WTC11 (cell line): ENCODE results near the gene ACTRT3.

Experiments
- FOXJ3 ChIP-seq: sonication (generic); formaldehyde crosslinking; IDR thresholded peaks from 2 replicates; pipeline ENCODE4 v1.9.0; 2021; ENCODE audit warnings: missing genetic modification reagents, mild to moderate bottlenecking, borderline replicate concordance
- FOXP1 ChIP-seq: sonication (generic); formaldehyde crosslinking; IDR thresholded peaks from 2 replicates; pipeline ENCODE4 v1.8.0; 2022; ENCODE audit warnings: missing genetic modification reagents, mild to moderate bottlenecking, moderate library complexity, borderline replicate concordance
- JUN ChIP-seq: sonication (generic); formaldehyde crosslinking; IDR thresholded peaks from 2 replicates; pipeline ENCODE4 v1.8.0; 2023; ENCODE audit warnings: mild to moderate bottlenecking, missing genetic modification reagents
- NFE2L1 ChIP-seq: sonication (generic); formaldehyde crosslinking; IDR thresholded peaks from 2 replicates; pipeline ENCODE4 v1.8.1; 2023; ENCODE audit warnings: missing genetic modification reagents
- SOX15 ChIP-seq: fragments of 250-450 bp; sonication (Bioruptor Pico); IDR thresholded peaks from 2 replicates; pipeline ENCODE4 v1.9.0; 2021; ENCODE audit warnings: mild to moderate bottlenecking
- TF ChIP-seq, protein P1 (sequence below): sonication (generic); formaldehyde crosslinking; IDR thresholded peaks from 2 replicates; pipeline ENCODE4 v1.8.0; 2022; ENCODE audit warnings: mild to moderate bottlenecking, missing genetic modification reagents
- TF ChIP-seq, protein P2 (sequence below): fragments of 250-450 bp; sonication (Bioruptor Pico); conservative IDR thresholded peaks from 2 replicates; pipeline ENCODE4 v1.9.0; 2021; ENCODE audit warnings: mild to moderate bottlenecking
- TF ChIP-seq, protein P3 (sequence below): sonication (generic); formaldehyde crosslinking; IDR thresholded peaks from 2 replicates; pipeline ENCODE4 v1.8.0; 2022; ENCODE audit warnings: missing genetic modification reagents
- TF ChIP-seq, protein P4 (sequence below): sonication (generic); formaldehyde crosslinking; IDR thresholded peaks from 2 replicates; pipeline ENCODE4 v1.8.1; 2023; ENCODE audit warnings: mild to moderate bottlenecking, moderate library complexity, missing genetic modification reagents
- TF ChIP-seq, protein P5 (sequence below): fragments of 200-600 bp; IDR thresholded peaks from 2 replicates; pipeline ENCODE4 v1.8.0; 2022; ENCODE audit warnings: antibody characterized with exemption
- TF ChIP-seq, protein P6 (sequence below): sonication (generic); formaldehyde crosslinking; IDR thresholded peaks from 2 replicates; pipeline ENCODE4 v1.8.0; 2023; ENCODE audit warnings: mild to moderate bottlenecking, missing genetic modification reagents
- TF ChIP-seq, protein P7 (sequence below): sonication (generic); formaldehyde crosslinking; conservative IDR thresholded peaks from 2 replicates; pipeline ENCODE4 v1.8.1; 2023; ENCODE audit warnings: mild to moderate bottlenecking, low read depth, missing genetic modification reagents, moderate library complexity

DNA sequence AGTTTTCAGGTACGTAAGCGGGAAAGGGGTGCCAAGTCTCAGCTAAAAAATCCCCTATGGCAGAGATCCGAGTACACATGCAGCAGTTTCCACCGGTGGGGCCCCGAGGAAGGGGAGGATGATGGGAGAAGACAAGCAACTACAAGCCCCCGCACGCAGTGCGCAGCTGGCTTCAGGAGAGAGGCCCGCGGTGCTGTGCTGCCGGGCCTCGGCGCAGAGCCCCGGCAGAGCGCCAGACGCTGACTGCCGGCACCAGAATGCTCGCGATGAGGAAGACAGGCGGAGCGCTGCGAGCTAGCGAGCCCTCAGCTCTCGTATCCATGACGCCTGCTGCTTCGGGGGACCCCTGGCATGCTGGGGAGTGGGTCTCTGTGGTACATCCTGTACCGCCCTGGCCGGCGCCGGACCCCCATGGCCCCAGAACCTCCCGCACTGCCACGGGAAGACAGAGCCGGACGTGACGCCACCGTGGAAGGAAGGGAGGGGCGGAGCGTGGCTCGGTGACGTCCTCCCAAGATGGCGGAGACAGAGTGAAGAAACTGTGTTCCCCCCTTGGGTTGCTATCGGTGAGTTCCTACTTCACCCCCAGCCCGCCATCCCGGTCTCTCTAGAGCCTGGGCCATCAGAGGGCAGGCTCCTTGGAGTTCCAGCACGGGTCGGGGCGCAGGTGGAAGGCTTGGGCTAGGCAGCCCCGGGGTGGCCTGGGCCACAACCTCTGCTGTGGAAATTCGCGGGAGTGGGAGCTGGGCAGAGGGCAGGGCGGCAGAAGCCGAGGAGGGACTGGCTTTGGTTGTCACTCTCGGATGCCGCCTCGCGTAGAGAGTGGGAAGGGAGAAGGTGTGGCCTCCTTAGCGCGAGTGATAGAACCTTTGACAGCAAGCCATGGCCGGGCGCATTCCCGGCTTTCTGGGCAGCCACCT lies 3.8 kb upstream of the ACTRT3 start, which contains the start of gene MYNN:
- TF ChIP-seq, protein P1, sequence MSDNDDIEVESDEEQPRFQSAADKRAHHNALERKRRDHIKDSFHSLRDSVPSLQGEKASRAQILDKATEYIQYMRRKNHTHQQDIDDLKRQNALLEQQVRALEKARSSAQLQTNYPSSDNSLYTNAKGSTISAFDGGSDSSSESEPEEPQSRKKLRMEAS (CRISPR knock-in tag), result peak; percentile 43
- TF ChIP-seq FOXP1 (CRISPR knock-in tag), result peak; percentile 69; the same call in 1 of the 2 replicates
- TF ChIP-seq, protein P2, sequence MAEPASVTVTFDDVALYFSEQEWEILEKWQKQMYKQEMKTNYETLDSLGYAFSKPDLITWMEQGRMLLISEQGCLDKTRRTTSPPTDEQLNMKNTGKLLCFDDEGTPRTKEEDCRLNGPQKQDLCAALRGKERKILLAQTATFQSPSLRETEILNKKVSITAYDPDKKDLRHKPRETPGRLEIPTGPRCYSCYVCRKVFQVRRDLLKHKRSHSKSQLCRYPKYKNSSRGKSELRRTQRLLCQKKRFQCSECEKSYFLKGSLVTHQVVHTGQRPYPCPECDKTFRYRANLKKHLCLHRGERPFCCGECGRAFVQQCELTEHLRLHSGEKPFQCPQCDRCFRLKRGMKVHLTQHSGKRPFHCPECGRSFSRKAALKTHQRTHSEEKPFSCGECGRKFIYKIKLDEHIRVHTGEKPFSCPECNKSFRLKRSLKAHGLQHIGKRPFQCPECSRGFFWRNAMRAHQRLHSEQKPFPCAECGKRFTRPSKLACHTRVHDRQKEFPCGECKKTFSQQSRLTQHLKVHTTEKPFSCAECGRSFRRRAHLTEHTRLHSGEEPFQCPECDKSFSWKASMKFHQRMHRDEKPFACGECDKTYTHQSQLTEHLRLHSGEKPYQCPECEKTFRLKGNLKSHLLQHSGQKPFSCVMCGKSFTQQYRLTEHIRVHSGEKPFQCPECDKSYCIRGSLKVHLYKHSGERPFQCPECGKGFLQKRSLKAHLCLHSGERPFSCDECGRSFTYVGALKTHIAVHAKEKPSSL (CRISPR knock-in tag), result no peak
- TF ChIP-seq, protein P3, sequence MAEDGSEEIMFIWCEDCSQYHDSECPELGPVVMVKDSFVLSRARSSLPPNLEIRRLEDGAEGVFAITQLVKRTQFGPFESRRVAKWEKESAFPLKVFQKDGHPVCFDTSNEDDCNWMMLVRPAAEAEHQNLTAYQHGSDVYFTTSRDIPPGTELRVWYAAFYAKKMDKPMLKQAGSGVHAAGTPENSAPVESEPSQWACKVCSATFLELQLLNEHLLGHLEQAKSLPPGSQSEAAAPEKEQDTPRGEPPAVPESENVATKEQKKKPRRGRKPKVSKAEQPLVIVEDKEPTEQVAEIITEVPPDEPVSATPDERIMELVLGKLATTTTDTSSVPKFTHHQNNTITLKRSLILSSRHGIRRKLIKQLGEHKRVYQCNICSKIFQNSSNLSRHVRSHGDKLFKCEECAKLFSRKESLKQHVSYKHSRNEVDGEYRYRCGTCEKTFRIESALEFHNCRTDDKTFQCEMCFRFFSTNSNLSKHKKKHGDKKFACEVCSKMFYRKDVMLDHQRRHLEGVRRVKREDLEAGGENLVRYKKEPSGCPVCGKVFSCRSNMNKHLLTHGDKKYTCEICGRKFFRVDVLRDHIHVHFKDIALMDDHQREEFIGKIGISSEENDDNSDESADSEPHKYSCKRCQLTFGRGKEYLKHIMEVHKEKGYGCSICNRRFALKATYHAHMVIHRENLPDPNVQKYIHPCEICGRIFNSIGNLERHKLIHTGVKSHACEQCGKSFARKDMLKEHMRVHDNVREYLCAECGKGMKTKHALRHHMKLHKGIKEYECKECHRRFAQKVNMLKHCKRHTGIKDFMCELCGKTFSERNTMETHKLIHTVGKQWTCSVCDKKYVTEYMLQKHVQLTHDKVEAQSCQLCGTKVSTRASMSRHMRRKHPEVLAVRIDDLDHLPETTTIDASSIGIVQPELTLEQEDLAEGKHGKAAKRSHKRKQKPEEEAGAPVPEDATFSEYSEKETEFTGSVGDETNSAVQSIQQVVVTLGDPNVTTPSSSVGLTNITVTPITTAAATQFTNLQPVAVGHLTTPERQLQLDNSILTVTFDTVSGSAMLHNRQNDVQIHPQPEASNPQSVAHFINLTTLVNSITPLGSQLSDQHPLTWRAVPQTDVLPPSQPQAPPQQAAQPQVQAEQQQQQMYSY (CRISPR knock-in tag), result no peak
- TF ChIP-seq, protein P4, sequence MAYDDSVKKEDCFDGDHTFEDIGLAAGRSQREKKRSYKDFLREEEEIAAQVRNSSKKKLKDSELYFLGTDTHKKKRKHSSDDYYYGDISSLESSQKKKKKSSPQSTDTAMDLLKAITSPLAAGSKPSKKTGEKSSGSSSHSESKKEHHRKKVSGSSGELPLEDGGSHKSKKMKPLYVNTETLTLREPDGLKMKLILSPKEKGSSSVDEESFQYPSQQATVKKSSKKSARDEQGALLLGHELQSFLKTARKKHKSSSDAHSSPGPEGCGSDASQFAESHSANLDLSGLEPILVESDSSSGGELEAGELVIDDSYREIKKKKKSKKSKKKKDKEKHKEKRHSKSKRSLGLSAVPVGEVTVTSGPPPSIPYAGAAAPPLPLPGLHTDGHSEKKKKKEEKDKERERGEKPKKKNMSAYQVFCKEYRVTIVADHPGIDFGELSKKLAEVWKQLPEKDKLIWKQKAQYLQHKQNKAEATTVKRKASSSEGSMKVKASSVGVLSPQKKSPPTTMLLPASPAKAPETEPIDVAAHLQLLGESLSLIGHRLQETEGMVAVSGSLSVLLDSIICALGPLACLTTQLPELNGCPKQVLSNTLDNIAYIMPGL, result peak; percentile 79
- TF ChIP-seq, protein P5, sequence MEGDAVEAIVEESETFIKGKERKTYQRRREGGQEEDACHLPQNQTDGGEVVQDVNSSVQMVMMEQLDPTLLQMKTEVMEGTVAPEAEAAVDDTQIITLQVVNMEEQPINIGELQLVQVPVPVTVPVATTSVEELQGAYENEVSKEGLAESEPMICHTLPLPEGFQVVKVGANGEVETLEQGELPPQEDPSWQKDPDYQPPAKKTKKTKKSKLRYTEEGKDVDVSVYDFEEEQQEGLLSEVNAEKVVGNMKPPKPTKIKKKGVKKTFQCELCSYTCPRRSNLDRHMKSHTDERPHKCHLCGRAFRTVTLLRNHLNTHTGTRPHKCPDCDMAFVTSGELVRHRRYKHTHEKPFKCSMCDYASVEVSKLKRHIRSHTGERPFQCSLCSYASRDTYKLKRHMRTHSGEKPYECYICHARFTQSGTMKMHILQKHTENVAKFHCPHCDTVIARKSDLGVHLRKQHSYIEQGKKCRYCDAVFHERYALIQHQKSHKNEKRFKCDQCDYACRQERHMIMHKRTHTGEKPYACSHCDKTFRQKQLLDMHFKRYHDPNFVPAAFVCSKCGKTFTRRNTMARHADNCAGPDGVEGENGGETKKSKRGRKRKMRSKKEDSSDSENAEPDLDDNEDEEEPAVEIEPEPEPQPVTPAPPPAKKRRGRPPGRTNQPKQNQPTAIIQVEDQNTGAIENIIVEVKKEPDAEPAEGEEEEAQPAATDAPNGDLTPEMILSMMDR, result no peak
- no peak for TF ChIP-seq FOXJ3 (CRISPR knock-in tag)
- TF ChIP-seq, protein P6, sequence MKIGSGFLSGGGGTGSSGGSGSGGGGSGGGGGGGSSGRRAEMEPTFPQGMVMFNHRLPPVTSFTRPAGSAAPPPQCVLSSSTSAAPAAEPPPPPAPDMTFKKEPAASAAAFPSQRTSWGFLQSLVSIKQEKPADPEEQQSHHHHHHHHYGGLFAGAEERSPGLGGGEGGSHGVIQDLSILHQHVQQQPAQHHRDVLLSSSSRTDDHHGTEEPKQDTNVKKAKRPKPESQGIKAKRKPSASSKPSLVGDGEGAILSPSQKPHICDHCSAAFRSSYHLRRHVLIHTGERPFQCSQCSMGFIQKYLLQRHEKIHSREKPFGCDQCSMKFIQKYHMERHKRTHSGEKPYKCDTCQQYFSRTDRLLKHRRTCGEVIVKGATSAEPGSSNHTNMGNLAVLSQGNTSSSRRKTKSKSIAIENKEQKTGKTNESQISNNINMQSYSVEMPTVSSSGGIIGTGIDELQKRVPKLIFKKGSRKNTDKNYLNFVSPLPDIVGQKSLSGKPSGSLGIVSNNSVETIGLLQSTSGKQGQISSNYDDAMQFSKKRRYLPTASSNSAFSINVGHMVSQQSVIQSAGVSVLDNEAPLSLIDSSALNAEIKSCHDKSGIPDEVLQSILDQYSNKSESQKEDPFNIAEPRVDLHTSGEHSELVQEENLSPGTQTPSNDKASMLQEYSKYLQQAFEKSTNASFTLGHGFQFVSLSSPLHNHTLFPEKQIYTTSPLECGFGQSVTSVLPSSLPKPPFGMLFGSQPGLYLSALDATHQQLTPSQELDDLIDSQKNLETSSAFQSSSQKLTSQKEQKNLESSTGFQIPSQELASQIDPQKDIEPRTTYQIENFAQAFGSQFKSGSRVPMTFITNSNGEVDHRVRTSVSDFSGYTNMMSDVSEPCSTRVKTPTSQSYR, result no peak
- TF ChIP-seq NFE2L1 (CRISPR knock-in tag), result no peak; the same call in 1 of the 2 replicates
- TF ChIP-seq SOX15 (CRISPR knock-in tag), result no peak
- no peak for TF ChIP-seq JUN
- TF ChIP-seq, protein P7, sequence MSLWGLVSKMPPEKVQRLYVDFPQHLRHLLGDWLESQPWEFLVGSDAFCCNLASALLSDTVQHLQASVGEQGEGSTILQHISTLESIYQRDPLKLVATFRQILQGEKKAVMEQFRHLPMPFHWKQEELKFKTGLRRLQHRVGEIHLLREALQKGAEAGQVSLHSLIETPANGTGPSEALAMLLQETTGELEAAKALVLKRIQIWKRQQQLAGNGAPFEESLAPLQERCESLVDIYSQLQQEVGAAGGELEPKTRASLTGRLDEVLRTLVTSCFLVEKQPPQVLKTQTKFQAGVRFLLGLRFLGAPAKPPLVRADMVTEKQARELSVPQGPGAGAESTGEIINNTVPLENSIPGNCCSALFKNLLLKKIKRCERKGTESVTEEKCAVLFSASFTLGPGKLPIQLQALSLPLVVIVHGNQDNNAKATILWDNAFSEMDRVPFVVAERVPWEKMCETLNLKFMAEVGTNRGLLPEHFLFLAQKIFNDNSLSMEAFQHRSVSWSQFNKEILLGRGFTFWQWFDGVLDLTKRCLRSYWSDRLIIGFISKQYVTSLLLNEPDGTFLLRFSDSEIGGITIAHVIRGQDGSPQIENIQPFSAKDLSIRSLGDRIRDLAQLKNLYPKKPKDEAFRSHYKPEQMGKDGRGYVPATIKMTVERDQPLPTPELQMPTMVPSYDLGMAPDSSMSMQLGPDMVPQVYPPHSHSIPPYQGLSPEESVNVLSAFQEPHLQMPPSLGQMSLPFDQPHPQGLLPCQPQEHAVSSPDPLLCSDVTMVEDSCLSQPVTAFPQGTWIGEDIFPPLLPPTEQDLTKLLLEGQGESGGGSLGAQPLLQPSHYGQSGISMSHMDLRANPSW (CRISPR knock-in tag), result no peak
